Right lobe of liver (tissue), 6 donors: ENCODE data around the gene PARD6A. TPM values are rescaled to one million over a fixed set of nuclear protein-coding genes. Genes with fewer than 3 reads are reported as not detected.

Source experiments
- ATAC-seq, 4 donors: fragments of 200-7000 bp; cut with Tn5 transposase; one replicate each; pipeline ENCODE4 v1.9.1; 2020; ENCODE audit warnings: mild to moderate bottlenecking in 4 of 4, moderate library complexity in 4 of 4
- DNase-seq, 3 donors: peaks; one replicate each; pipeline ENCODE4 v3.0.0-alpha.2; 2020
- H3K27ac ChIP-seq, 3 donors: fragments of 200-600 bp; one replicate each; pipeline ENCODE4 v1.8.0; 2022
- H3K27me3 ChIP-seq, 2 donors: fragments of 200-600 bp; one replicate each; pipeline ENCODE4 v1.8.0; 2022
- H3K36me3 ChIP-seq, 4 donors: fragments of 200-600 bp; sonication (generic) in 1 of 4; one replicate each; pipeline versions ENCODE4 v1.5.1 to v1.8.0; 2017 to 2022; ENCODE audit warnings: control low read depth in 1 of 4
- H3K4me1 ChIP-seq, 4 donors: fragments of 200-600 bp; sonication (generic) in 1 of 4; one replicate each; pipeline versions ENCODE4 v1.5.1 to v1.8.0; 2017 to 2022; ENCODE audit warnings: control low read depth in 1 of 4
- H3K4me3 ChIP-seq, 3 donors: fragments of 200-600 bp; one replicate each; pipeline ENCODE4 v1.8.0; 2022
- H3K9me3 ChIP-seq, 4 donors: fragments of 200-600 bp; sonication (generic) in 1 of 4; one replicate each; pipeline versions ENCODE4 v1.5.1 to v1.8.0; 2017 to 2022; ENCODE audit warnings: control low read depth in 1 of 4
- CTCF ChIP-seq, 4 donors: fragments of 200-600 bp in 3 of 4; fragments of 450-650 bp in 1 of 4; IDR thresholded peaks; one replicate each; pipeline versions ENCODE4 v1.5.1 to v1.8.0; 2016 to 2022; ENCODE audit warnings: antibody characterized with exemption in 4 of 4, mild to moderate bottlenecking in 2 of 4
- POLR2A ChIP-seq: fragments of 450-650 bp; IDR thresholded peaks from one replicate; pipeline ENCODE4 v1.6.1; 2017; ENCODE audit warnings: antibody characterized with exemption, mild to moderate bottlenecking
- WGBS: methylation state at CpG from one replicate; pipeline ENCODE4 v1.1.6; 2018; ENCODE audit warnings: low coverage, low lambda C conversion rate; ENCODE audit not compliant: insufficient coverage; ENCODE audit errors: missing lambda C conversion rate; 5-methylcytosine and 5-hydroxymethylcytosine counted together
- intact Hi-C, 2 donors: fragments of 100-400 bp; cut with DNase I; formaldehyde crosslinking; loops; one replicate each; pipeline versions ENCODE4 v1.11.2 to v1.14.1; 2022
- total RNA-seq, 6 experiments: library from RNA; depleted of rRNA in 2 of 6; stranded (reverse); fragments of >200 nt in 2 of 6; fragmentation: NEBNext Ultra II Directional in 3 of 6; extraction: Animal tissue kit (Norgen Biotek cat#: 25700) in 3 of 6; gene quantifications; one replicate each; pipeline versions ENCODE4 v1.1.0 to v1.2.4, GENCODE V29; 2016 to 2023
- donor health status: DM: no; HTN: yes; CAD: no.
- donor health status: DM: no; HTN: no; CAD: no.
- donor health status: DM: no; HTN: no; CAD: no.
- donor health status: DM: no; HTN: yes; CAD: no.
- donor health status: DM: no; HTN: yes; CAD: no.

The PARD6A gene
- total RNA-seq, 6 experiments from 2014 or later, result 1.3 to 4.8 (median 2.6) TPM

- Histone ChIP-seq H3K4me3 (no peak overlapping the region), H3K4me1 (peaks cover 0 to 24% (median 4%) of the 10 kb centered on the region in 4 donors), H3K27me3 (no peaks in the 10 kb centered on the region), H3K9me3 (peaks cover 0 to 3% (median 0%) of the 10 kb centered on the region in 4 donors), H3K27ac (no peak overlapping the region), H3K36me3 (peaks cover 0 to 5% (median 0%) of the 10 kb centered on the region in 4 donors)
- intact Hi-C loops, result no loop called here
- TF ChIP-seq POLR2A (no peak), CTCF (IDR thresholded peaks at IDR 0.05) (no peak)
- ATAC-seq (peak in 1 of 4 donors; percentile 36), DNase-seq (peak in 1 of 3 donors; percentile 26)
- 81% methylated on average over 7 of the region's 7 CpGs for WGBS
Measured at GRCh38 chr16:67699265-67699664, 38.5 kb downstream of the PARD6A start.

DNA sequence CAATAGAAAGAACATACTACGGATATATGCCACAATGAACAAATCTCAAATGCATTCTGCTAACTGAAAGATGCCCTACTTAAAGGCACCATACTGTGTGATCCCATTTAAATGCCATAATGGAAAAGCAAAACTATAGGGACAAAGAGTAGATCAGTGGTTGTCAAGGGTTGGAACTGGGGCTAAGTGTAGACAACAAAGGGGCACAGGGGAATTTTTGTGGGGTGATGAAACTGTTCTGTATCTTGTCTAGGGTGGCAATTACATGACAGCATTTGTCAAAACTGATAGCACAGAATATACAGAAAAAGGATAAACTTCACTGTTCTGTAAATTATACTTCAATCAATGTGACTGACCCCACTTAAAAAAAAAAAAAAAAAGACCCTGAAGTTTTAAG lies 40.7 kb downstream of the PARD6A start:
- Histone ChIP-seq H3K4me3 (no peak overlapping the region), H3K9me3 (peaks cover 0 to 3% (median 0%) of the 10 kb centered on the region in 4 donors), H3K27me3 (no peaks in the 10 kb centered on the region), H3K4me1 (peaks cover 0 to 14% (median 5%) of the 10 kb centered on the region in 4 donors), H3K36me3 (peaks cover 0 to 5% (median 0%) of the 10 kb centered on the region in 4 donors), H3K27ac (no peak overlapping the region)
- intact Hi-C loops, result no loop called here
- TF ChIP-seq POLR2A (no peak), CTCF (IDR thresholded peaks at IDR 0.05) (no peak)
- DNase-seq, result no peak
- ATAC-seq, result no peak
- 100% methylated on average over 1 of the region's 1 CpG for WGBS

- H3K4me1 ChIP-seq, result peaks cover 0 to 14% (median 5%) of the 10 kb centered on the region in 4 donors
- TF ChIP-seq CTCF (IDR thresholded peaks at IDR 0.05) (no peak), POLR2A (no peak)
- H3K9me3 ChIP-seq, result peaks cover 0 to 3% (median 0%) of the 10 kb centered on the region in 4 donors
- no peak overlapping the region for H3K27ac ChIP-seq
- intact Hi-C loops, result no loop called here
- 92% methylated on average over 1 of the region's 4 CpGs for WGBS
- H3K27me3 ChIP-seq, result no peaks in the 10 kb centered on the region
- H3K4me3 ChIP-seq, result no peak overlapping the region
- peak in 1 of 3 donors; percentile 1 for DNase-seq
- peaks cover 0 to 5% (median 0%) of the 10 kb centered on the region in 4 donors for H3K36me3 ChIP-seq
- no peak for ATAC-seq
Measured at GRCh38 chr16:67702130-67702529, 41.4 kb downstream of the PARD6A start.

DNA sequence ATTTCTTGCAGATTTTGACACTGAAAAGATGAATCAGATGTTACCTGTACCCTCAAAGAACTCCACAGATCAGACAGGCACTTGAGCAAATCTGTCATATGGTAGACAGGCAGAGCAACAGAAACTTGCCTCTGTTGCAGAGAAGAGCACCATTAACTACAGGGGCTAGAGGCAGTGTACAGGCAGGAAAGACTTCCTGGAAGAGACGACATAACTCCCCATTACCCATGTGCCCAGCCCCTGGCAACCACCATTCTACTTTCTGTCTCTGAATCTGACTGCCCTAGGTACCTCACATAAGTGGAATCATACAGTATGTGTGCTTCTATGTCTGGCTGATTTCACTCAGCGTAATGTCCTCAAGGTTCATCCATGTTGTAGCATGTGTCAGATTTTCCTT lies 42.9 kb downstream of the PARD6A start:
- Histone ChIP-seq H3K4me1 (peaks cover 0 to 12% (median 2%) of the 10 kb centered on the region in 4 donors), H3K27ac (peak overlapping the region in 1 of 3 donors; percentile 77), H3K36me3 (no peaks in the 10 kb centered on the region), H3K9me3 (peaks cover 0 to 3% (median 0%) of the 10 kb centered on the region in 4 donors), H3K27me3 (no peaks in the 10 kb centered on the region), H3K4me3 (no peak overlapping the region)
- intact Hi-C loops, result no loop called here
- WGBS, result 60% methylated on average over 2 of the region's 2 CpGs
- TF ChIP-seq POLR2A (no peak), CTCF (IDR thresholded peaks at IDR 0.05) (no peak)
- peak in 3 of 4 donors; percentile 18 to 31 (median 20) for ATAC-seq
- no peak for DNase-seq

DNA sequence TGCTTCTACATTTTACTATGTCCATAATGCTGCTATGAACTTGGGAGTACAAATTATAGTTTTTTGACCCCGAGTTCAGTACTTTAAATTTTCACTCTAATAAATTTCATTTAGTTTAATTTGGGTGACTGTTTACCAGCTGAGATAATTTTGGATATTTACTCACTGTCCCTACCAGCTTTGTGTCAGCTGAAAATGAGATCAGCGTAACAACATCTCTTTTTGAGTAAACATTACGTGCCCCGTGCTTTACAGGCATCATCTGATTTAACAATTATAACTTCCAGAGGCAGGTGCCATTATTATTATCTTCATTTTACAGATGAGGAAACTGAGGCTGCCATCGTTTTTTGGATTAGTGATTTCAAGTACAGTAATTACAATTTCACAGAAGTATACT lies 43.4 kb downstream of the PARD6A start:
- intact Hi-C loops, result no loop called here
- TF ChIP-seq POLR2A, result no peak
- TF ChIP-seq CTCF (IDR thresholded peaks at IDR 0.05), result no peak
- Histone ChIP-seq H3K9me3 (no peaks in the 10 kb centered on the region), H3K27ac (peak overlapping the region in 1 of 3 donors; percentile 77), H3K4me3 (no peak overlapping the region), H3K27me3 (no peaks in the 10 kb centered on the region), H3K4me1 (peaks cover 0 to 15% (median 2%) of the 10 kb centered on the region in 4 donors), H3K36me3 (no peaks in the 10 kb centered on the region)
- WGBS, result 54% methylated on average over 5 of the region's 5 CpGs
- DNase-seq (no peak), ATAC-seq (peak in 1 of 4 donors; percentile 74)
